Panc1 (cell line): Measurements from ENCODE around the gene MTCH1. TPM values are rescaled to one million over a fixed set of nuclear protein-coding genes. Genes with fewer than 3 reads are reported as not detected.

Experiments used
- ATAC-seq: fragments of 200-7000 bp; cut with Tn5 transposase; 2 replicates; pipeline ENCODE4 v1.9.1; 2020; ENCODE audit warnings: mild to moderate bottlenecking, moderate library complexity
- BruUV-seq: library from RNA; stranded (reverse); fragments of 400-500 nt; replicated peaks from 2 replicates; lab custom pipeline; 2021; lab: Mats Ljungman, UMichigan
- CTCF ChIA-PET: fragments of 300-600 bp; sonication (Branson Sonifier 250); formaldehyde crosslinking; loops from one replicate; lab custom pipeline; 2022; ENCODE audit warnings: antibody characterized with exemption; lab: Charles Lee
- POLR2A ChIA-PET: fragments of 300-600 bp; sonication (Branson Sonifier 250); formaldehyde crosslinking; loops from one replicate; lab custom pipeline; 2022; ENCODE audit warnings: antibody characterized with exemption; lab: Charles Lee
- DNase-seq: peaks from one replicate; pipeline ENCODE4 v3.0.0-alpha.2; 2010; ENCODE audit warnings: low read depth, low spot score
- H3K27ac ChIP-seq: 2 replicates; pipeline ENCODE4 v1.5.1; 2011; ENCODE audit warnings: mild to moderate bottlenecking, low read length, inconsistent platforms
- H3K27me3 ChIP-seq: fragments of 200-500 bp; sonication (Bioruptor generic); 2 replicates; pipeline ENCODE4 v1.6.0; 2014; ENCODE audit warnings: low read length, inconsistent platforms; ENCODE audit not compliant: control insufficient read depth, insufficient read depth
- H3K36me3 ChIP-seq: fragments of 200-500 bp; sonication (Bioruptor generic); 2 replicates; pipeline ENCODE4 v1.5.1; 2014; ENCODE audit warnings: inconsistent platforms, mild to moderate bottlenecking, low read length, moderate library complexity; ENCODE audit not compliant: control insufficient read depth, insufficient read depth
- H3K4me1 ChIP-seq: 2 replicates; pipeline ENCODE4 v1.5.1; 2011; ENCODE audit warnings: inconsistent platforms, mild to moderate bottlenecking, low read length, moderate library complexity; ENCODE audit not compliant: control insufficient read depth, insufficient read depth
- H3K4me3 ChIP-seq, 2 experiments: 2 replicates each; pipeline ENCODE4 v1.5.1; 2011 to 2012; ENCODE audit warnings: low read depth in 2 of 2, low read length in 2 of 2, mild to moderate bottlenecking in 2 of 2, inconsistent platforms in 1 of 2, moderate library complexity in 1 of 2
- H3K9me3 ChIP-seq: fragments of 200-500 bp; sonication (Bioruptor generic); 2 replicates; pipeline ENCODE4 v1.5.1; 2014; ENCODE audit warnings: low read depth, mild to moderate bottlenecking, inconsistent platforms, low read length, moderate library complexity; ENCODE audit not compliant: control insufficient read depth, insufficient read depth
- POLR2AphosphoS5 ChIP-seq: IDR thresholded peaks from 2 replicates; pipeline ENCODE4 v1.6.1; 2012; ENCODE audit warnings: mild to moderate bottlenecking, low read depth, low read length, moderate library complexity
- REST ChIP-seq, 2 experiments: IDR thresholded peaks; 2 replicates each; pipeline ENCODE4 v1.6.1; 2011 to 2012; ENCODE audit warnings: low read depth in 2 of 2, control low read depth in 1 of 2, low read length in 1 of 2, mild to moderate bottlenecking in 1 of 2, moderate library complexity in 1 of 2; ENCODE audit not compliant: insufficient read depth in 1 of 2
- SIN3A ChIP-seq: IDR thresholded peaks from 2 replicates; pipeline ENCODE4 v1.6.1; 2012; ENCODE audit warnings: low read depth, mild to moderate bottlenecking, low read length, moderate library complexity, borderline replicate concordance; ENCODE audit not compliant: insufficient read depth
- TCF7L2 ChIP-seq: IDR thresholded peaks from 2 replicates; pipeline ENCODE4 v1.6.1; 2011; ENCODE audit warnings: mild to moderate bottlenecking, low read depth, low read length, inconsistent platforms
- in situ Hi-C: cut with HindIII; loops from 2 replicates; pipeline ENCODE4 v1.10.0; 2016; ENCODE audit warnings: low sequenced_read_pairs, low pct_unique_long_range_greater_than_20kb
- intact Hi-C: fragments of 100-400 bp; cut with micrococcal nuclease; formaldehyde crosslinking; loops from one replicate; pipeline ENCODE4 v1.10.0; 2022; ENCODE audit not compliant: unreplicated experiment
- total RNA-seq: library from RNA; stranded (reverse); gene quantifications from one replicate; pipeline ENCODE4 v1.2.1, GENCODE V29; 2021; ENCODE audit not compliant: unreplicated experiment
- TF ChIP-seq, protein P1 (sequence below): fragments of 450-650 bp; IDR thresholded peaks from 2 replicates; pipeline ENCODE4 v1.5.1; 2017; ENCODE audit warnings: mild to moderate bottlenecking

Gene MTCH1
- total RNA-seq, 1 experiment from 2014 or later: 223 TPM

GRCh38 chr6:37032239-37032638, 46.2 kb upstream of the MTCH1 start:
- H3K4me1 ChIP-seq: no peaks in the 10 kb centered on the region
- in situ Hi-C loops (no loop called here), intact Hi-C loops (no loop called here)
- ChIA-PET POLR2A (no interaction called here), CTCF (interaction anchor here (0.6 kb wide), 1 partner anchor 322 kb away, joined by 4 read pairs; the partner anchor contains the start of gene RNF8)
- no peaks in the 10 kb centered on the region for H3K36me3 ChIP-seq
- no peaks in the 10 kb centered on the region for H3K27me3 ChIP-seq
- no peak for ATAC-seq
- BruUV-seq: no TSS peak
- TF ChIP-seq REST (IDR thresholded peaks at IDR 0.05; ENCODE audit: insufficient read depth in 1 of 2, low read depth in 2 of 2, low read length in 1 of 2) (no peak), SIN3A (no peak), POLR2AphosphoS5 (no peak), TCF7L2 (no peak)
- TF ChIP-seq, protein P1, sequence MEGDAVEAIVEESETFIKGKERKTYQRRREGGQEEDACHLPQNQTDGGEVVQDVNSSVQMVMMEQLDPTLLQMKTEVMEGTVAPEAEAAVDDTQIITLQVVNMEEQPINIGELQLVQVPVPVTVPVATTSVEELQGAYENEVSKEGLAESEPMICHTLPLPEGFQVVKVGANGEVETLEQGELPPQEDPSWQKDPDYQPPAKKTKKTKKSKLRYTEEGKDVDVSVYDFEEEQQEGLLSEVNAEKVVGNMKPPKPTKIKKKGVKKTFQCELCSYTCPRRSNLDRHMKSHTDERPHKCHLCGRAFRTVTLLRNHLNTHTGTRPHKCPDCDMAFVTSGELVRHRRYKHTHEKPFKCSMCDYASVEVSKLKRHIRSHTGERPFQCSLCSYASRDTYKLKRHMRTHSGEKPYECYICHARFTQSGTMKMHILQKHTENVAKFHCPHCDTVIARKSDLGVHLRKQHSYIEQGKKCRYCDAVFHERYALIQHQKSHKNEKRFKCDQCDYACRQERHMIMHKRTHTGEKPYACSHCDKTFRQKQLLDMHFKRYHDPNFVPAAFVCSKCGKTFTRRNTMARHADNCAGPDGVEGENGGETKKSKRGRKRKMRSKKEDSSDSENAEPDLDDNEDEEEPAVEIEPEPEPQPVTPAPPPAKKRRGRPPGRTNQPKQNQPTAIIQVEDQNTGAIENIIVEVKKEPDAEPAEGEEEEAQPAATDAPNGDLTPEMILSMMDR: no peak
- no peak for DNase-seq
- no peak overlapping the region for H3K4me3 ChIP-seq
- H3K9me3 ChIP-seq: no peaks in the 10 kb centered on the region
- H3K27ac ChIP-seq: no peak overlapping the region

DNA sequence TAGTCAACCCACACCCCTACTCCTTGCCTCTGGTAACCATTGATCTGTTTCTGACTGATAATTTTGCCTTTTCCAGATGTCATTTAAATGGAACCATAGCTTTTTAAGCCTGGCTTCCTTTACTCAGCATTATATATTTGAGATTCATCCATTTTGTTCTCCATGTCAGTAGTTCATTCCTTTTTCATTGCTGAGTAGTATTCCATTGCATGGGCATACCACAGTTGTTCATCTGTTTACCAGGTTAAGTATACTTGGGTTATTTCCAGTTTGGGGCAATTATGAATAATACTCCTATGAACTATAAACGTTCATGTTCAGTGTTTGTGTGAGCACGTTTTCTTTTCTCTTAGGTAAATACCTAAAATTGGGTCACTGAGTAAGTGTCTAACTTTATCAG, 44.6 kb upstream of the MTCH1 start:
- no peak for DNase-seq
- Histone ChIP-seq H3K27ac (no peak overlapping the region), H3K9me3 (no peaks in the 10 kb centered on the region), H3K36me3 (no peaks in the 10 kb centered on the region), H3K27me3 (no peaks in the 10 kb centered on the region), H3K4me1 (no peaks in the 10 kb centered on the region), H3K4me3 (no peak overlapping the region)
- TF ChIP-seq POLR2AphosphoS5 (no peak), REST (IDR thresholded peaks at IDR 0.05; ENCODE audit: insufficient read depth in 1 of 2, low read depth in 2 of 2, low read length in 1 of 2) (no peak), SIN3A (no peak), TCF7L2 (no peak)
- TF ChIP-seq, protein P1: no peak
- ChIA-PET CTCF (interaction anchor here (1.0 to 3.0 kb wide), 2 partner anchors 20 to 141 kb away, joined by 3 to 8 read pairs; no protein-coding TSS in a partner anchor), POLR2A (no interaction called here)
- ATAC-seq: no peak
- BruUV-seq: no TSS peak
- intact Hi-C loops (no loop called here), in situ Hi-C loops (no loop called here)
